Sigmoid colon (tissue), 3 donors: ENCODE results near the gene MDGA2.
"Not testable (repeated sequence)": the region's sequence is repeated elsewhere in the genome, so short reads cannot be mapped to it uniquely, and the experiment has no call there.

Source experiments
- POLR2A ChIP-seq, 2 donors: fragments of 450-650 bp; IDR thresholded peaks; one replicate each; pipeline ENCODE4 v1.6.1; 2016; ENCODE audit warnings: antibody characterized with exemption in 2 of 2, mild to moderate bottlenecking in 2 of 2, moderate library complexity in 2 of 2
- TF ChIP-seq, protein P1 (sequence below), 4 experiments: fragments of 450-650 bp in 3 of 4; fragments of 200-600 bp in 1 of 4; IDR thresholded peaks; one replicate each; pipeline ENCODE4 v1.5.1; 2016 to 2019; ENCODE audit warnings: antibody characterized with exemption in 4 of 4, mild to moderate bottlenecking in 3 of 4, moderate library complexity in 2 of 4

DNA sequence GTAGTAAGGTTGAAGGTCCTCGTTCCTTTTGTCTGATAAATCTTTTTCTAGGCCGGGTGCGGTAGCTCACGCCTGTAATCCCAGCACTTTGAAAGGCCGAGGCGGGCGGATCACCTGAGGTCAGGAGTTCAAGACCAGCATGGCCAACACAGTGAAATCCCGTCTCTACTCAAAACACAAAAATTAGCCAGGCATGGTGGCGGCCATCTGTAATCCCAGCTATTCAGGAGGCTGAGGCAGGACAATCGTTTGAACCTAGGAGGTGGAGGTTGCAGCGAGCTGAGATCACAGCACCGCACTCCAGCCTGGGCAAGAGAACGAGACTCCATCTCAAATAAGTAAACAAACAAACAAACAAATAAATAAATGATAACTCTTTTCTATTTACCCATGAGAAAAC, 51.3 kb downstream of the MDGA2 start:
- TF ChIP-seq, protein P1, sequence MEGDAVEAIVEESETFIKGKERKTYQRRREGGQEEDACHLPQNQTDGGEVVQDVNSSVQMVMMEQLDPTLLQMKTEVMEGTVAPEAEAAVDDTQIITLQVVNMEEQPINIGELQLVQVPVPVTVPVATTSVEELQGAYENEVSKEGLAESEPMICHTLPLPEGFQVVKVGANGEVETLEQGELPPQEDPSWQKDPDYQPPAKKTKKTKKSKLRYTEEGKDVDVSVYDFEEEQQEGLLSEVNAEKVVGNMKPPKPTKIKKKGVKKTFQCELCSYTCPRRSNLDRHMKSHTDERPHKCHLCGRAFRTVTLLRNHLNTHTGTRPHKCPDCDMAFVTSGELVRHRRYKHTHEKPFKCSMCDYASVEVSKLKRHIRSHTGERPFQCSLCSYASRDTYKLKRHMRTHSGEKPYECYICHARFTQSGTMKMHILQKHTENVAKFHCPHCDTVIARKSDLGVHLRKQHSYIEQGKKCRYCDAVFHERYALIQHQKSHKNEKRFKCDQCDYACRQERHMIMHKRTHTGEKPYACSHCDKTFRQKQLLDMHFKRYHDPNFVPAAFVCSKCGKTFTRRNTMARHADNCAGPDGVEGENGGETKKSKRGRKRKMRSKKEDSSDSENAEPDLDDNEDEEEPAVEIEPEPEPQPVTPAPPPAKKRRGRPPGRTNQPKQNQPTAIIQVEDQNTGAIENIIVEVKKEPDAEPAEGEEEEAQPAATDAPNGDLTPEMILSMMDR (IDR thresholded peaks at IDR 0.05): not testable (repeated sequence)
- TF ChIP-seq POLR2A (IDR thresholded peaks at IDR 0.05): not testable (repeated sequence)
